Measurements from ENCODE around the gene CYBC1. TPM values are rescaled to one million over a fixed set of nuclear protein-coding genes. Genes with fewer than 3 reads are reported as not detected.
A peak's percentile ranks its signal among the peaks of the same experiment; 100 is the strongest.

Gene CYBC1
- total and polyA plus RNA-seq, 9 of the 15 experiments (the other 6 are each of a cell fraction or from before 2014, with no cell fraction given): 1.3 to 71.8 (median 49.9) TPM

- TF ChIP-seq ZSCAN29 (IDR thresholded peaks at IDR 0.05) (peak; percentile 8; the same call in 1 of the 2 replicates), KDM4B (IDR thresholded peaks at IDR 0.05; ENCODE audit: borderline replicate concordance in 2 of 2, low read depth in 1 of 2) (0 out of 4 replicates have a peak, but pooled peaks of 1 of the 2 experiments have one; percentile 63), NR3C1 (CRISPR knock-in tag; IDR thresholded peaks at IDR 0.05) (no peak), SIN3B (IDR thresholded peaks at IDR 0.05; ENCODE audit: low read depth) (no peak), EHMT2 (IDR thresholded peaks at IDR 0.05) (peak; percentile 74; the same call in 1 of the 2 replicates), ZBTB43 (CRISPR knock-in tag; IDR thresholded peaks at IDR 0.05) (no peak), MEF2D (tag; conservative IDR thresholded peaks at IDR 0.05; ENCODE audit: low read depth) (0 out of 2 replicates have a peak, but pooled peaks have one; percentile 38), ETV5 (CRISPR knock-in tag; IDR thresholded peaks at IDR 0.05; ENCODE audit: low read depth) (0 out of 2 replicates have a peak, but pooled peaks have one; percentile 35), NFIX (CRISPR knock-in tag; IDR thresholded peaks at IDR 0.05; ENCODE audit: low read depth) (peak; percentile 41; the same call in 1 of the 2 replicates), GATA2 (CRISPR knock-in tag; IDR thresholded peaks at IDR 0.05) (peak; percentile 96), ZNF143 (CRISPR knock-in tag; IDR thresholded peaks at IDR 0.05) (no peak), ARNT (IDR thresholded peaks at IDR 0.05) (peak; percentile 90 to 94), MCM7 (IDR thresholded peaks at IDR 0.05) (no peak), ETS1 (conservative IDR thresholded peaks at IDR 0.05; ENCODE audit: control insufficient read depth, low read depth, low read length) (0 out of 2 replicates have a peak, but pooled peaks have one; percentile 66), GATAD2A (IDR thresholded peaks at IDR 0.05) (peak; percentile 89), POLR2H (tag; IDR thresholded peaks at IDR 0.05; ENCODE audit: low read depth) (no peak), HIVEP1 (CRISPR knock-in tag; IDR thresholded peaks at IDR 0.05) (no peak), PHB2 (IDR thresholded peaks at IDR 0.05; ENCODE audit: low read depth) (peak; percentile 91), HDAC2 (IDR thresholded peaks at IDR 0.05) (peak; percentile 96), HBP1 (CRISPR knock-in tag; IDR thresholded peaks at IDR 0.05) (peak; percentile 78; the same call in 1 of the 2 replicates), ZHX1 (conservative IDR thresholded peaks at IDR 0.05; ENCODE audit: low read length) (0 out of 2 replicates have a peak, but pooled peaks have one; percentile 23)
Measured at GRCh38 chr17:82461827-82462524, 11.4 kb upstream of the CYBC1 start (continued).

Measured in K562 (cell line).